H9 (cell line): ENCODE data around the gene STX7. TPM values are rescaled to one million over a fixed set of nuclear protein-coding genes. Genes with fewer than 3 reads are reported as not detected.

Source experiments
- DNase-seq: peaks from one replicate; pipeline ENCODE4 v3.0.0-alpha.2; 2017
- H2AFZ ChIP-seq: one replicate; pipeline ENCODE4 v1.6.1; 2013; ENCODE audit warnings: mild to moderate bottlenecking, low read length, control low read depth, moderate library complexity
- H2AK5ac ChIP-seq: 2 replicates; pipeline ENCODE4 v1.6.1; 2013; ENCODE audit warnings: low read length, control low read depth, mixed read lengths; ENCODE audit not compliant: insufficient read length
- H2BK120ac ChIP-seq: one replicate; pipeline ENCODE4 v1.6.1; 2013; ENCODE audit warnings: low read depth, mild to moderate bottlenecking, low read length, control low read depth, inconsistent platforms; ENCODE audit not compliant: poor library complexity, severe bottlenecking
- H2BK12ac ChIP-seq: 2 replicates; pipeline ENCODE4 v1.6.1; 2013; ENCODE audit warnings: low read length, control low read depth, mixed read lengths, low read depth; ENCODE audit not compliant: insufficient read length
- H2BK15ac ChIP-seq: 2 replicates; pipeline ENCODE4 v1.6.1; 2013; ENCODE audit warnings: low read depth, low read length, control low read depth
- H2BK20ac ChIP-seq: one replicate; pipeline ENCODE4 v1.6.1; 2013; ENCODE audit warnings: low read depth, mild to moderate bottlenecking, low read length, control low read depth, inconsistent platforms; ENCODE audit not compliant: poor library complexity, severe bottlenecking
- H2BK5ac ChIP-seq: 2 replicates; pipeline ENCODE4 v1.6.1; 2013; ENCODE audit warnings: low read length, control low read depth, mixed read lengths; ENCODE audit not compliant: insufficient read length
- H3K14ac ChIP-seq: 2 replicates; pipeline ENCODE4 v1.6.1; 2013; ENCODE audit warnings: low read length, control low read depth; ENCODE audit not compliant: insufficient read depth
- H3K18ac ChIP-seq: 2 replicates; pipeline ENCODE4 v1.6.1; 2013; ENCODE audit warnings: low read depth, mild to moderate bottlenecking, mixed read lengths, low read length, control low read depth; ENCODE audit not compliant: insufficient read length
- H3K23ac ChIP-seq: 2 replicates; pipeline ENCODE4 v1.6.1; 2013; ENCODE audit warnings: low read length, control low read depth, mixed read lengths, low read depth; ENCODE audit not compliant: insufficient read length
- H3K23me2 ChIP-seq: 2 replicates; pipeline ENCODE4 v1.6.1; 2013; ENCODE audit warnings: low read depth, mild to moderate bottlenecking, mixed read lengths, low read length, control low read depth; ENCODE audit not compliant: insufficient read length, poor library complexity, severe bottlenecking
- H3K27ac ChIP-seq: 2 replicates; pipeline ENCODE4 v1.5.1; 2013; ENCODE audit warnings: low read length, control low read depth, mixed read lengths, low read depth; ENCODE audit not compliant: insufficient read length
- H3K27me3 ChIP-seq: 2 replicates; pipeline ENCODE4 v1.6.1; 2013; ENCODE audit warnings: low read length, control low read depth, inconsistent platforms; ENCODE audit not compliant: insufficient read depth
- H3K4ac ChIP-seq: 2 replicates; pipeline ENCODE4 v1.6.1; 2013; ENCODE audit warnings: low read depth, mild to moderate bottlenecking, control low read depth, inconsistent platforms, low read length, moderate library complexity
- H3K4me1 ChIP-seq: 2 replicates; pipeline ENCODE4 v1.6.1; 2013; ENCODE audit warnings: low read length, control low read depth, inconsistent platforms; ENCODE audit not compliant: insufficient read depth
- H3K4me2 ChIP-seq: 2 replicates; pipeline ENCODE4 v1.6.1; 2013; ENCODE audit warnings: low read length, control low read depth, mixed read lengths; ENCODE audit not compliant: insufficient read length, insufficient read depth
- H3K56ac ChIP-seq: 2 replicates; pipeline ENCODE4 v1.6.1; 2013; ENCODE audit warnings: low read depth, mild to moderate bottlenecking, mixed read lengths, low read length, control low read depth; ENCODE audit not compliant: insufficient read length
- H3K79me1 ChIP-seq: 2 replicates; pipeline ENCODE4 v1.6.1; 2013; ENCODE audit warnings: low read depth, mild to moderate bottlenecking, moderate library complexity, low read length, control low read depth, inconsistent platforms; ENCODE audit not compliant: insufficient read depth, poor library complexity, severe bottlenecking
- H3K79me2 ChIP-seq: 2 replicates; pipeline ENCODE4 v1.6.1; 2013; ENCODE audit warnings: low read length, control low read depth, inconsistent platforms; ENCODE audit not compliant: insufficient read depth
- H3K9ac ChIP-seq: 2 replicates; pipeline ENCODE4 v1.6.1; 2013; ENCODE audit warnings: low read length, control low read depth, mixed read lengths; ENCODE audit not compliant: insufficient read length; ENCODE audit errors: extremely low read depth
- H3K9me3 ChIP-seq: one replicate; pipeline ENCODE4 v1.6.1; 2013; ENCODE audit warnings: low read depth, low read length, inconsistent platforms; ENCODE audit not compliant: control insufficient read depth
- H3T11ph ChIP-seq: one replicate; pipeline ENCODE4 v1.6.1; 2013; ENCODE audit warnings: mild to moderate bottlenecking, low read length, control low read depth, inconsistent platforms
- H4K20me1 ChIP-seq: one replicate; pipeline ENCODE4 v1.6.1; 2013; ENCODE audit not compliant: control insufficient read depth, insufficient read length, insufficient read depth
- H4K5ac ChIP-seq: 2 replicates; pipeline ENCODE4 v1.6.1; 2013; ENCODE audit warnings: low read depth, mild to moderate bottlenecking, mixed read lengths, low read length, control low read depth; ENCODE audit not compliant: insufficient read length
- H4K8ac ChIP-seq: replicated peaks from 2 replicates; pipeline ENCODE4 v1.6.1; 2013; ENCODE audit warnings: low read length, control low read depth, mixed read lengths, low read depth; ENCODE audit not compliant: insufficient read length
- H4K91ac ChIP-seq: 2 replicates; pipeline ENCODE4 v1.6.1; 2013; ENCODE audit warnings: low read depth, mild to moderate bottlenecking, moderate library complexity, mixed read lengths, low read length, control low read depth; ENCODE audit not compliant: insufficient read length
- H3K27ac Mint-ChIP-seq, 3 experiments: 2 replicates in 2 of 3; 3 replicates in 1 of 3; pipeline ENCODE4 v1.8.0; 2020 to 2021; ENCODE audit warnings: mixed read lengths in 3 of 3, mild to moderate bottlenecking in 1 of 3, moderate library complexity in 1 of 3
- H3K27me3 Mint-ChIP-seq: 2 replicates; pipeline ENCODE4 v1.8.0; 2021; ENCODE audit warnings: low read depth, mild to moderate bottlenecking, moderate library complexity, mixed read lengths
- H3K36me3 Mint-ChIP-seq, 3 experiments: 2 replicates in 2 of 3; 3 replicates in 1 of 3; pipeline ENCODE4 v1.8.0; 2020 to 2021; ENCODE audit warnings: low read depth in 3 of 3, mixed read lengths in 3 of 3; ENCODE audit not compliant: insufficient read depth in 1 of 3
- H3K4me1 Mint-ChIP-seq, 2 experiments: 2 replicates each; pipeline ENCODE4 v1.8.0; 2020; ENCODE audit warnings: mixed read lengths in 2 of 2
- H3K4me3 Mint-ChIP-seq, 2 experiments: 2 replicates in 1 of 2; 3 replicates in 1 of 2; pipeline ENCODE4 v1.8.0; 2020 to 2021; ENCODE audit warnings: mild to moderate bottlenecking in 2 of 2, mixed read lengths in 2 of 2, moderate library complexity in 1 of 2
- H3K9me3 Mint-ChIP-seq, 2 experiments: 2 replicates in 1 of 2; 3 replicates in 1 of 2; pipeline ENCODE4 v1.8.0; 2020; ENCODE audit warnings: mild to moderate bottlenecking in 2 of 2, mixed read lengths in 2 of 2, moderate library complexity in 1 of 2
- whole genome bisulfite sequencing: extraction: QIAGEN DNeasy Blood & Tissue Kit; methylation state at CpG from one replicate; pipeline ENCODE4 v1.1.7; 2013; ENCODE audit warnings: missing lambda C conversion rate, low lambda C conversion rate, mixed read lengths; ENCODE audit not compliant: insufficient read length; ENCODE audit errors: extremely low coverage; 5-methylcytosine and 5-hydroxymethylcytosine counted together
- total RNA-seq: library from RNA; stranded (reverse); gene quantifications from 2 replicates; pipeline ENCODE4 v1.2.1, GENCODE V29; 2021
- TF ChIP-seq, protein P1 (sequence below): fragments of 200-600 bp; sonication (generic); conservative IDR thresholded peaks from 3 replicates; pipeline ENCODE4 v1.8.0; 2021; ENCODE audit warnings: antibody characterized with exemption, mild to moderate bottlenecking

The STX7 gene
- total RNA-seq, 1 experiment from 2014 or later, result 30.0 TPM

DNA sequence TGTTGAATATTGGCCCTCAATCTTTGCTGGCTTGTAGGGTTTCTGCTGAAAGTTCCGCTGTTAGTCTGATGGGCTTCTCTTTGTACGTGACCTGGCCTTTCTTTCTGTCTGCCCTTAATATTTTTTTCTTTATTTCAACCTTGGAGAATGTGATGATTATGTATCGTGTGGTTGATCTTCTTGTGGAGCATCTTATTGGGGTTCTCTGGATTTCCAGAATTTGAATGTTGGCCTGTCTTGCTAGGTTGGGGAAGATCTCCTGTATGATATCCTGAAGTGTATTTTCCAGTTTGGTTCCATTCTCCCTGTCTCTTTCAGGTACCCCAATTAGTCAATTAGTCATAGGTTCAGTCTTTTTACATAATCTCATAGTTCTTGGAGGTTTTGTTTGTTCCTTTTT is 89.1 kb downstream of the STX7 start:
- no peaks in the 10 kb centered on the region for H3K23me2 ChIP-seq
- H2BK12ac ChIP-seq, result no peak overlapping the region
- Mint-ChIP-seq H3K27me3 (no peaks in the 10 kb centered on the region; the same call in 1 of the 2 replicates), H3K27ac (no peak overlapping the region), H3K4me3 (no peak overlapping the region), H3K9me3 (peaks cover 3 to 11% of the 10 kb centered on the region in 2 experiments), H3K36me3 (no peaks in the 10 kb centered on the region; a peak in 1 of 7 replicates), H3K4me1 (no peaks in the 10 kb centered on the region)
- no peaks in the 10 kb centered on the region for H3K27me3 ChIP-seq
- no peak overlapping the region for H3K4me2 ChIP-seq
- no peak overlapping the region for H3K14ac ChIP-seq
- no peak for DNase-seq
- no peaks in the 10 kb centered on the region for H4K20me1 ChIP-seq
- no peak overlapping the region for H4K8ac ChIP-seq
- TF ChIP-seq, protein P1, sequence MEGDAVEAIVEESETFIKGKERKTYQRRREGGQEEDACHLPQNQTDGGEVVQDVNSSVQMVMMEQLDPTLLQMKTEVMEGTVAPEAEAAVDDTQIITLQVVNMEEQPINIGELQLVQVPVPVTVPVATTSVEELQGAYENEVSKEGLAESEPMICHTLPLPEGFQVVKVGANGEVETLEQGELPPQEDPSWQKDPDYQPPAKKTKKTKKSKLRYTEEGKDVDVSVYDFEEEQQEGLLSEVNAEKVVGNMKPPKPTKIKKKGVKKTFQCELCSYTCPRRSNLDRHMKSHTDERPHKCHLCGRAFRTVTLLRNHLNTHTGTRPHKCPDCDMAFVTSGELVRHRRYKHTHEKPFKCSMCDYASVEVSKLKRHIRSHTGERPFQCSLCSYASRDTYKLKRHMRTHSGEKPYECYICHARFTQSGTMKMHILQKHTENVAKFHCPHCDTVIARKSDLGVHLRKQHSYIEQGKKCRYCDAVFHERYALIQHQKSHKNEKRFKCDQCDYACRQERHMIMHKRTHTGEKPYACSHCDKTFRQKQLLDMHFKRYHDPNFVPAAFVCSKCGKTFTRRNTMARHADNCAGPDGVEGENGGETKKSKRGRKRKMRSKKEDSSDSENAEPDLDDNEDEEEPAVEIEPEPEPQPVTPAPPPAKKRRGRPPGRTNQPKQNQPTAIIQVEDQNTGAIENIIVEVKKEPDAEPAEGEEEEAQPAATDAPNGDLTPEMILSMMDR, result no peak
- WGBS, result no CpG with 5 or more reads among the region's 3 CpGs
- no peaks in the 10 kb centered on the region for H3K79me2 ChIP-seq
- H2BK20ac ChIP-seq, result no peak overlapping the region
- no peak overlapping the region for H3K56ac ChIP-seq
- H3K9me3 ChIP-seq, result no peaks in the 10 kb centered on the region
- H3K23ac ChIP-seq, result no peak overlapping the region
- H3K79me1 ChIP-seq, result no peaks in the 10 kb centered on the region
- no peaks in the 10 kb centered on the region for H3K4me1 ChIP-seq
- H3K27ac ChIP-seq, result no peak overlapping the region
- no peak overlapping the region for H3K18ac ChIP-seq
- no peak overlapping the region for H2AFZ ChIP-seq
- no peak overlapping the region for H2BK120ac ChIP-seq
- H3K4ac ChIP-seq, result no peak overlapping the region
- no peak overlapping the region for H4K5ac ChIP-seq
- no peak overlapping the region for H4K91ac ChIP-seq
- H3T11ph ChIP-seq, result no peak overlapping the region
- no peak overlapping the region for H2BK15ac ChIP-seq
- no peak overlapping the region for H2AK5ac ChIP-seq
- H2BK5ac ChIP-seq, result no peak overlapping the region
- H3K9ac ChIP-seq, result no peak overlapping the region
